ENCODE results near the gene WWOX. TPM values are rescaled to one million over a fixed set of nuclear protein-coding genes. Genes with fewer than 3 reads are reported as not detected.

Gene WWOX
- total and polyA plus RNA-seq, 2 of the 8 experiments (the other 6 are each of a cell fraction or from before 2014, with no cell fraction given) = 5.4 to 16.7 TPM

DNA sequence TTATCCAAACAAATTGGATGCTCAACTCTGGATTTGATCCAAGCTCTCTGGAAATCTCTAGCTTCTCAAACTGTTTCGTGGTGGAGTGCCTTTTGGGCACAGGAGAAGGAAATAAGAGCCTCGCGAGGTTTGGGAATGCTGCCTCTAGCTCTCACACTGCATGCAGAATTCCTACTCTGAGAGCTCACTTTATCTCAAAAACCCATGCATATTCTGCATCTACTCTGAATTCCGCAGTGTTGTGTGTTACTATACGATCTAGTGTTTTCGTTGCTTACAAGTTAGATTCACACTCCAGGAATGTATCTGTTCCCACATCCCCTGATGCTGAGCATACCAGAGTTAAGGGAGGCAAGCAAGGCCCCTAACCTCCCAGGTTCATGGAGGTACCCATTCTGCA is 462.7 kb downstream of the WWOX start:
- Histone ChIP-seq H3K4me2 (ENCODE audit: insufficient read depth in 1 of 2, low read depth in 2 of 2, low read length in 2 of 2) (no peak overlapping the region), H3K36me3 (ENCODE audit: control insufficient read depth in 2 of 4, insufficient read depth in 4 of 4, low read length in 3 of 4) (no peaks in the 10 kb centered on the region), H3K79me2 (ENCODE audit: control insufficient read depth in 1 of 2, insufficient read depth in 2 of 2, low read length in 2 of 2) (no peaks in the 10 kb centered on the region), H2BK20ac (ENCODE audit: low read length) (no peak overlapping the region), H2AFZ (ENCODE audit: low read length) (no peak overlapping the region), H3K23me2 (ENCODE audit: low read depth, low read length) (no peaks in the 10 kb centered on the region), H3K27ac (ENCODE audit: low read depth, low read length) (no peak overlapping the region), H3K23ac (ENCODE audit: insufficient read length) (no peak overlapping the region), H3K56ac (replicated peaks; ENCODE audit: insufficient read length, low read depth, low read length) (no peak overlapping the region), H3K9me3 (ENCODE audit: insufficient read depth in 2 of 2, low read depth in 1 of 2, low read length in 1 of 2) (0 out of 4 replicates have a peak, but pooled peaks cover 0 to 5% of the 10 kb centered on the region in 2 experiments), H2BK5ac (ENCODE audit: low read depth, low read length) (no peak overlapping the region), H4K8ac (ENCODE audit: extremely low read depth, insufficient read depth, low read length) (no peak overlapping the region), H3K9ac (replicated peaks in 1 of 4; ENCODE audit: extremely low read depth in 1 of 4, low read depth in 3 of 4, low read length in 3 of 4) (no peak overlapping the region), H2BK15ac (ENCODE audit: low read length) (no peak overlapping the region), H2BK12ac (ENCODE audit: low read depth, low read length) (0 out of 2 replicates have a peak overlapping the region, but pooled peaks have one; percentile 19), H2BK120ac (replicated peaks; ENCODE audit: low read depth, low read length) (no peak overlapping the region), H3K4me3 (ENCODE audit: extremely low read depth in 1 of 4, insufficient read depth in 2 of 4, low read depth in 3 of 4, low read length in 4 of 4) (no peak overlapping the region), H2AK5ac (ENCODE audit: low read depth, low read length) (no peak overlapping the region), H4K91ac (replicated peaks; ENCODE audit: insufficient read length, low read length) (no peak overlapping the region), H3K79me1 (ENCODE audit: low read depth, low read length) (no peaks in the 10 kb centered on the region), H3K18ac (ENCODE audit: extremely low read depth, low read length) (no peak overlapping the region), H4K5ac (ENCODE audit: insufficient read length, low read depth, low read length) (no peak overlapping the region), H4K20me1 (replicated peaks in 1 of 2; ENCODE audit: control insufficient read depth in 1 of 2, insufficient read depth in 2 of 2, low read length in 2 of 2) (no peaks in the 10 kb centered on the region), H3K4ac (replicated peaks; ENCODE audit: insufficient read length, low read depth, low read length) (no peak overlapping the region), H3K4me1 (replicated peaks in 1 of 4; ENCODE audit: control insufficient read depth in 3 of 4, insufficient read depth in 4 of 4, low read length in 3 of 4) (no peaks in the 10 kb centered on the region), H3K27me3 (replicated peaks in 1 of 4; ENCODE audit: control insufficient read depth in 3 of 4, extremely low read depth in 1 of 4, insufficient read depth in 3 of 4, low read length in 3 of 4) (no peaks in the 10 kb centered on the region), H3K14ac (ENCODE audit: insufficient read length) (no peak overlapping the region)
- DNase-seq (ENCODE audit: low read depth in 1 of 2, low spot score in 2 of 2) (no peak), FAIRE-seq (no peak)
- ChIA-PET CTCF (ENCODE audit: partially characterized antibody) (interaction anchor here (0.6 to 1.8 kb wide), 5 partner anchors 9 to 694 kb away, joined by 3 to 10 read pairs (median 4); no protein-coding TSS in a partner anchor), POLR2A (ENCODE audit: partially characterized antibody) (no interaction called here)
- no peak for TF ChIP-seq CBX5 (IDR thresholded peaks at IDR 0.05; ENCODE audit: low read depth, low read length)
- TF ChIP-seq, protein P1, sequence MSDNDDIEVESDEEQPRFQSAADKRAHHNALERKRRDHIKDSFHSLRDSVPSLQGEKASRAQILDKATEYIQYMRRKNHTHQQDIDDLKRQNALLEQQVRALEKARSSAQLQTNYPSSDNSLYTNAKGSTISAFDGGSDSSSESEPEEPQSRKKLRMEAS (IDR thresholded peaks at IDR 0.05) = no peak
- TF ChIP-seq ZNF274 (IDR thresholded peaks at IDR 0.05; ENCODE audit: borderline replicate concordance, extremely low read depth, low read length) = no peak
- no peak for TF ChIP-seq KDM1A (IDR thresholded peaks at IDR 0.05; ENCODE audit: borderline replicate concordance, low read length)
- TF ChIP-seq EP300 (IDR thresholded peaks at IDR 0.05; ENCODE audit: borderline replicate concordance in 1 of 2, low read depth in 2 of 2, low read length in 2 of 2) = no peak
- WGBS, 2 experiments (ENCODE audit: extremely low coverage in 1 of 2, insufficient coverage in 1 of 2, insufficient read length in 1 of 2, insufficient replicate concordance in 2 of 2, low coverage in 1 of 2, low lambda C conversion rate in 2 of 2, missing lambda C conversion rate in 1 of 2) = 88% methylated on average over 6 of the region's 6 CpGs; no CpG with 5 or more reads in 1 of the 2 experiments

Data from H1 (cell line).